Measurements from ENCODE around the gene CDC6.

DNA sequence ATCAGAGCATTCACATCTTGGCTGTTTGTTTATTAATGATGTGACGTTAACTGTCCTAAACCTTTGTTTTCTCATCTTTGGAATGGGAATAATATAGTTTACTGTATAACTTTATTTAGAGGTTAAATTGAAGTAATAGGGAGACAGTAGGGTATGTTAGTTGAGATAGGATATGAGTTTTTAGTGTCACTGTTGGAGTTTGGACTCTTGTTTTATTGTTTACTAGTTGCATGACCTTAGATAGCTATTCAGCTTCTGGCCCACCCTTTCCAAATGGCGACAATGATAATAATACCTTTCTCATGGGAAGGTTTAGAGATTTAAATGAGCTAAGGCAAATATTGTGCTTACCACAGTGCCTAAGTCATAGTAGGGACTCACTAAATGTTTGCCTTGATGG lies 28.2 kb upstream of the CDC6 start:
- TF ChIP-seq CTCF (IDR thresholded peaks at IDR 0.05) (no peak), EZH2phosphoT487 (IDR thresholded peaks at IDR 0.05) (no peak)
